C4-2B (cell line): ENCODE data around the gene PTPRN2.

Source experiments
- H3K27ac ChIP-seq: fragments of 450-650 bp; 2 replicates; pipeline ENCODE4 v1.5.1; 2017
- CTCF ChIP-seq: fragments of 450-650 bp; conservative IDR thresholded peaks from 2 replicates; pipeline ENCODE4 v1.5.1; 2017; ENCODE audit warnings: mild to moderate bottlenecking
- ZFX ChIP-seq: fragments of 450-650 bp; IDR thresholded peaks from 2 replicates; pipeline ENCODE4 v1.6.1; 2017

The PTPRN2 gene

GRCh38 chr7:157559596-157560257, 1027.9 kb downstream of the PTPRN2 start:
- TF ChIP-seq ZFX = no peak
- no peak for TF ChIP-seq CTCF
- H3K27ac ChIP-seq = no peak overlapping the region

GRCh38 chr7:157558875-157559595, 1028.6 kb downstream of the PTPRN2 start:
- no peak for TF ChIP-seq CTCF
- no peak for TF ChIP-seq ZFX
- no peak overlapping the region for H3K27ac ChIP-seq

GRCh38 chr7:157558516-157558874, 1029.1 kb downstream of the PTPRN2 start:
- TF ChIP-seq ZFX (no peak), CTCF (no peak)
- H3K27ac ChIP-seq = no peak overlapping the region

GRCh38 chr7:157558061-157558460, 1029.6 kb downstream of the PTPRN2 start:
- TF ChIP-seq CTCF = no peak
- TF ChIP-seq ZFX = no peak
- no peak overlapping the region for H3K27ac ChIP-seq

GRCh38 chr7:157557263-157557662, 1030.4 kb downstream of the PTPRN2 start:
- TF ChIP-seq ZFX = no peak
- TF ChIP-seq CTCF = no peak
- no peak overlapping the region for H3K27ac ChIP-seq

- TF ChIP-seq CTCF = no peak
- no peak for TF ChIP-seq ZFX
- H3K27ac ChIP-seq = no peak overlapping the region
Observed at GRCh38 chr7:157556642-157556944, 1031.0 kb downstream of the PTPRN2 start.

- no peak overlapping the region for H3K27ac ChIP-seq
- TF ChIP-seq CTCF (no peak), ZFX (no peak)
Observed at GRCh38 chr7:157555944-157556641, 1031.5 kb downstream of the PTPRN2 start.
